Thyroid gland (tissue), 4 donors: ENCODE measurements around the gene SGPL1.

Experiments used
- POLR2A ChIP-seq, 2 donors: fragments of 450-650 bp; IDR thresholded peaks; one replicate each; pipeline ENCODE4 v1.6.1; 2017; ENCODE audit warnings: antibody characterized with exemption in 2 of 2, mild to moderate bottlenecking in 2 of 2, moderate library complexity in 1 of 2
- TF ChIP-seq, protein P1 (sequence below), 6 experiments: fragments of 200-600 bp in 3 of 6; fragments of 450-650 bp in 3 of 6; sonication (generic) in 3 of 6; IDR thresholded peaks; one replicate each; pipeline ENCODE4 v1.5.1; 2016 to 2019; ENCODE audit warnings: antibody characterized with exemption in 6 of 6, mild to moderate bottlenecking in 2 of 6, inconsistent platforms in 1 of 6, moderate library complexity in 1 of 6

DNA sequence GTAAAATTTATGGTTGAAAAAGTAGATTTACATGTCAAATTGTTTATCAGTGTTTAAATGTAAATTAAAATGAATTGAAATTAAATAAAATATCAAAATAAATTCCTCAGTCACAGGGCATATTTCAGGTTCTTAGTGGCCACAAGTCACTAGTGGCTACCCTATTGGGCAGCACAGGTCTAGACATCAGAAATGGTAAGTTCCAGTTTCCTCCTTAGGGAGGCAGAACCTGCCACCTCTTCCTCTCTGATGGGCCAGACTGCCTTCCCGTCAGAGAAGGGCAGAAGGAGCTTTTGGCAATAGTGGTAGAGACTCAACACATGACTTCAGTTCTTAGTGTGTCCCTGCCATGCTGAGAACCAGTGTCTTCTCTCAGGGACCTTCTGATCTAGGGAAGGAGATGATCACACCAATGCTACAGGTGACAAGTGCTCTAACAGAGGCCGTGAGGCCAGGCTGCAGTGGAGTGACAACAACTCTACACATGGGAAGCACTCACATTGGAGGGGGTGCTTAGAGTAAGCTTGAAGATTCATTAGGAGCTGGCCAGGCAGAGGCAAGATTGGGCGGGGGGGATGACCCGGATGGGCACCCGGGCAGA, 87.0 kb downstream of the SGPL1 start:
- TF ChIP-seq, protein P1, sequence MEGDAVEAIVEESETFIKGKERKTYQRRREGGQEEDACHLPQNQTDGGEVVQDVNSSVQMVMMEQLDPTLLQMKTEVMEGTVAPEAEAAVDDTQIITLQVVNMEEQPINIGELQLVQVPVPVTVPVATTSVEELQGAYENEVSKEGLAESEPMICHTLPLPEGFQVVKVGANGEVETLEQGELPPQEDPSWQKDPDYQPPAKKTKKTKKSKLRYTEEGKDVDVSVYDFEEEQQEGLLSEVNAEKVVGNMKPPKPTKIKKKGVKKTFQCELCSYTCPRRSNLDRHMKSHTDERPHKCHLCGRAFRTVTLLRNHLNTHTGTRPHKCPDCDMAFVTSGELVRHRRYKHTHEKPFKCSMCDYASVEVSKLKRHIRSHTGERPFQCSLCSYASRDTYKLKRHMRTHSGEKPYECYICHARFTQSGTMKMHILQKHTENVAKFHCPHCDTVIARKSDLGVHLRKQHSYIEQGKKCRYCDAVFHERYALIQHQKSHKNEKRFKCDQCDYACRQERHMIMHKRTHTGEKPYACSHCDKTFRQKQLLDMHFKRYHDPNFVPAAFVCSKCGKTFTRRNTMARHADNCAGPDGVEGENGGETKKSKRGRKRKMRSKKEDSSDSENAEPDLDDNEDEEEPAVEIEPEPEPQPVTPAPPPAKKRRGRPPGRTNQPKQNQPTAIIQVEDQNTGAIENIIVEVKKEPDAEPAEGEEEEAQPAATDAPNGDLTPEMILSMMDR (IDR thresholded peaks at IDR 0.05) = no peak
- no peak for TF ChIP-seq POLR2A (IDR thresholded peaks at IDR 0.05)
